Amygdala (tissue), 56 donors: Measurements from ENCODE around the gene ZKSCAN1.

Experiments used
- DNase-seq, 56 donors: peaks; one replicate each; lab custom pipeline; 2025; lab: John Stamatoyannopoulos, UW

The ZKSCAN1 gene

DNA sequence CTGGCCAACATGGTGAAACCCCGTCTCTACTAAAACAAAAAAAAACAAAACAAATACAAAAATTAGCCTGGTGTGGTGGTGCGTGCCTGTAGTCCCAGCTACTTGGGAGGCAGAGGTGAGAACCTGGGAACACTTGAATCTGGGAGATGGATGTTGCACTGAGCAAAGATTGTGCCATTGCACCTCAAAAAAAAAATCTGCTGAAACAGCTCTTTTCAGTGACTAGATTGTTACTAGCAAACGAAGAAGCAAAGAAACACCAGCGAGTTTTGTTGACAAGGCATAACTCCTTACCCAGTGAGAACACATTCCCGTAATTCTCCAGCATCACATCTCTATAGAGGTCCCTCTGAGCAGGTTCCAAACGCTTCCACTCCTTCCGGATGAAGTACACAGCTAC is 59.4 kb downstream of the ZKSCAN1 start:
- DNase-seq = no peak

- DNase-seq = no peak
These were observed 60.0 kb downstream of the ZKSCAN1 start for GRCh38 chr7:100075418-100075817.

GRCh38 chr7:100077205-100077604 is 61.8 kb downstream of the ZKSCAN1 start:
- DNase-seq = no peak

- DNase-seq = peak in 40 of 56 donors; percentile 1 to 79 (median 36)
These were observed 63.7 kb downstream of the ZKSCAN1 start for GRCh38 chr7:100079024-100079560.

DNA sequence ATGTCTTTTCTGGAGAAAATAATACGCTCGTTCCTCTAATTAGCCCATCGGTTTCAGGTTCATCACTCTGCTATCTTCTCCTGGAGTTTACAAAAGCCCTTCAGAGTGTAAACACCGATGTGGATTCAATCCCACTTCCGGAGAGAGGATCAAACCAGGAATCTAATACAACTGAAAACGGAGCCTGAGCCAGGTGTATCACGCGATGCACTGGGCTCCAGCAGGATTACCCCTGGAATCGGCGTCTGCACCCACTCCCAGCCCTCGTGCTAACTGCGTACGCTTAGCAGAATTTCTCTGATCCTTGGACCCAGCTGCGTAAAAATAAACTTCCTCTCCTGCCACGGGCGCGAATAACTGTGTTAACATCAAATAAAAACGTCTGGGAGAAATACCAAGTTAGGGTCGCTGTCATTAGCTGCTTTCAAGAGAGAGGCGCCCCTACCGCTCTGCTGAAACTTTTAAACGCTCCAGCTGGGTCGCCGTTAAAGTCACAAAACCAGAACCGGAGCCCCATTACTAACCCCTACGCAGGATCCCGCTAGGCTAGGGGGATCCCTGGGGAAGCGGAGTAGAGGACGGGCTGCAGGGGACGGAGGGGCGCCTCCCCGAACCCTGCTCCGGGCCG is 65.6 kb downstream of the ZKSCAN1 start:
- peak in 1 of 56 donors; percentile 45 for DNase-seq

DNA sequence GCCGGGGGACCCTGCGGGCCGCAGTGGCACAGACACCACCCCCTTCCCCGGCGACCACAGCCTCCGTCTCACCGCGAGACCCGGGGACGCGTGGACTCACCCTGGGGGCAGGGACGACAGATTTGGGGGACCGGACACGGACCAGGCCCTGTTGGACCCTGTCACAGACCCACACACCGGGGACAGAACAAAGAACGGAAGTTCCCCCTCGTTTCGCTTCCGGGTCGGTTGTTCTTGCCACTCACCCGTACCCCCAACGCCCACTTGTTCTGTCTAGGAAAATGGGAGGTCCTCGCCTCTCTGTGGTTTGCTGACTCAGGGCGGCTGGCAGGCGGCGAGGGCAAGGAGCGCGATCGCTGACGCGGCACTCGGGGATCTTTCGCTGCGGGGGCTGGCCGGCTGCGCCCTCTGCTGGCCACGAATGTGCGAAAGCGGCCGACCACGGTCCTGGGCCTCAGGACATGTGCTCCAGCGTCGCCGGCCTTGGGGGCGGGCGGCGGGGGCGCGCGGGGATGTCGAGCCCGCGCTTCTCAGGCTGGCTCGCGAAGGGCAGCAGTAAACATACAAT is 66.2 kb downstream of the ZKSCAN1 start, which contains the start of gene ZNF3:
TSS of gene ZNF3 (minus strand) at position 189 of the 568 bp plus-strand sequence. CDS start 4,366 bp downstream, outside the sequence.
- peak; percentile 87 to 100 (median 98) for DNase-seq

GRCh38 chr7:100082978-100083377 is 67.6 kb downstream of the ZKSCAN1 start:
- no peak for DNase-seq

DNA sequence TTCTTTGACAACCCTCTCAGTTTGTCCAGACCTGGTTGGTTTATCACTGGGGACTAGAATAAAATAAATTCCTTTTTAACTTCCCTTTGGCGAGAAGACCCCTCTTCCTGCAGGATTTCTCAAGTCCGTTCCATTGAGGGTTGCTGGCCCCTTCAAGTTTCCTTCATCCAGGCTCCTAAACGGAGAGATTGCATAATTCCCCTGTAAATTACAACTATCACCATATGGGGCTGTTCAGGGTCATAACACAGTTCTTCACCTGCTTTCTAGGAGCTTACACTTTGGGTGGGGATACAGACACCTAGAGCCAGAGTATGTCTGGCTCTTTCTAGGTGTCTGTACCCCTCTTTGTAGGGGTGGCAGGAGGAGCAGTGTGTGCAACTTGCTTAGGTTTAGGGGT is 70.1 kb downstream of the ZKSCAN1 start:
- no peak for DNase-seq

- no peak for DNase-seq
These were observed 71.8 kb downstream of the ZKSCAN1 start for GRCh38 chr7:100087055-100087750.

DNA sequence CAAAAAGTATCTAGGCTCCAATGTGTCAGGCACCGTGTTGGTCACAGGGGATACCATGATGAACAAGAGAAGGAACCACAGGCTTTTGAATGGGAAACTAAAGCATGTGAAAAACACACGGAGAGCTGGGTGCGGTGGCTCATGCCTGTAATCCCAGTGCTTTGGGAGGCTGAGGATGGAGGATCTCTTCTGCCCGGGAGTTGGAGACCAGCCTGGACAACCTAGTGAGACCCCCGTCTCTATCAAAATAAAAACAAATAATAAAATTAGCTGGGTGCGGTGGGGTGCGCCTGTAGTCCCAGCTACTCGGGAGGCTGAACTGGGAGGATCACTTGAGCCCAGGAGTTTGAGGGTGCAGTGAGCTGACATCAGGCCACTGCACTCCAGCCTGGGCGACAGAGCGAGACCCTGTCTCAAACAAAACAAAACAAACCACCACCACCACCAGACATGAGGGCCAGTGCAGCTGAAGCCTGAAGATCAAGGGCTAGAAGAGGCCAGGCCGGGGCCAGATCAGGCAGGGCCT is 72.8 kb downstream of the ZKSCAN1 start:
- no peak for DNase-seq

DNA sequence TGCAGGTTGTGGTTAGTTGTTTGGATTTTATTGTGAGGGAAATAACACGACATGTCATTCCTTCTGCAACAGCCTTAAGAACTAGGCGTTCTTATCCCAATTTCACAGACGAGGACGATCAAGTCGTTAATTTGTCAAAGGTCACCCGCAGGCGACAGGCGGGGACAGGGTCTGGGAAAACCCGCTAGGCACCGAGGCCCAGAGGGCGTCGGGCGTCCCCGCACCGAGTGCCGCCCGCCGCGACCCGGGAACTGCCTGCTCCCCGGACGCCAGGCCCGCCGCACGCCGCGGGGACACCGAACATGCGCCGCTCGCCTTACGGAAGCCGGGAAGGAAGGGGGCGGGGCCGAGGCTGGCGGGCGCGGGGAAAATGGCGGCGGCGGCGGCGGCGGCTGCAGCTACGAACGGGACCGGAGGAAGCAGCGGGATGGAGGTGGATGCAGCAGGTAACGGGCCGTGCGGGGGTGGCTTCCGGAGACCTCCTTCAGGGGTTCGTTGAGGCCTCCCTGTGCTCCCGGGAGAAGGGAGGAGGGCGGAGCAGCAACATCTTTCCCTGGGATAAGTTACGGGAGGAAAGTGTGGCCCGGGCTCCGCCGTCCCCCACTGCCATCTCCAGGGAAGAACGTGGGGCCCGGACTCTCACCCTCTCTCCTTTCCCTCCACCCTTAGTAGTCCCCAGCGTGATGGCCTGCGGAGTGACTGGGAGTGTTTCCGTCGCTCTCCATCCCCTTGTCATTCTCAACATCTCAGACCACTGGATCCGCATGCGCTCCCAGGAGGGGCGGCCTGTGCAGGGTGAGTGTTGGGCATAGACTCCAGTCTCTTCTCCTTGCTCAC is 73.4 kb downstream of the ZKSCAN1 start, which contains the start of gene COPS6:
TSS of gene COPS6 (plus strand) at position 349 of the 837 bp plus-strand sequence. CDS start at position 371, 22 bp downstream.
- DNase-seq = peak in 52 of 56 donors; percentile 8 to 85 (median 64)

DNA sequence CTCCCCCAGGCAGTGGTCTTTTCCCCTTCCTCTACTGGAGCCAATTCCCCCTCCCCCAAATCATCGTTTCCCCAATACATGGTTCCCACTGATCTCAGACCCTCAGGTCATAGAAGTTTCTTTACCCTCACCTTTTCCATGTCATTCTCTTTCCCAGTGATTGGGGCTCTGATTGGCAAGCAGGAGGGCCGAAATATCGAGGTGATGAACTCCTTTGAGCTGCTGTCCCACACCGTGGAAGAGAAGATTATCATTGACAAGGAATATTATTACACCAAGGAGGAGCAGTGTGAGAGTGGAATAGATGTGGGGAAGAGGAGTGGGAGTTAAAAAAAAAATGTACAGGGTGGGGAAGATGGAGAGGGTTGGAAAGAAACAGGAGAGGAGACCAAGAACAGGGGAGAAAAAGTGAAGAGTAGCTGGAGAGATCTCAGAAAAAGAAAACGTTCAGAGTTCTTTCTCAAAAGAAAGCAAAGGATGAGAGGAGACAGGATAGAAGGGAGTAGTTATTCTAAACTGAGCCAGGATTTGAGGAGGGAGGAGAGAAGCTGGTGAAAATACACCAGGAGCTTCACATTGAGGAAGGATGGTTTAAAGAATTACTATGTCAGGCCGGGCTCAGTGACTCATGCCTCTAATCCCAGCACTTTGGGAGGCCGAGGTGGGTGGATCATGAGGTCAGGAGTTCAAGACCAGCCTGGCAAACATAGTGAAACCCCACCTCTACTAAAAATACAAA is 74.2 kb downstream of the ZKSCAN1 start:
- no peak for DNase-seq

- no peak for DNase-seq
These were observed 75.4 kb downstream of the ZKSCAN1 start for GRCh38 chr7:100090527-100091410.
